ENCODE measurements around the gene BTBD19. TPM values are rescaled to one million over a fixed set of nuclear protein-coding genes. Genes with fewer than 3 reads are reported as not detected.

The BTBD19 gene
- total RNA-seq, 2 experiments from 2014 or later: 0.44 to 2.0 TPM

GRCh38 chr1:44806025-44806703 is 2.2 kb upstream of the BTBD19 start:
- TF ChIP-seq EZH2phosphoT487 (IDR thresholded peaks at IDR 0.05; ENCODE audit: borderline replicate concordance, low read depth, low read length) (no peak), CTCF (conservative IDR thresholded peaks at IDR 0.05; ENCODE audit: low read length) (no peak)
- peaks cover 57% of the 10 kb centered on the region for H3K4me1 ChIP-seq (ENCODE audit: insufficient read depth, low read length, poor library complexity, severe bottlenecking)
- H3K27ac ChIP-seq (ENCODE audit: low read depth, low read length, poor library complexity, severe bottlenecking): no peak overlapping the region
- POLR2A ChIA-PET: interaction anchor here (0.5 to 0.6 kb wide), 2 partner anchors 28 to 497 kb away, joined by 3 to 4 read pairs; no protein-coding TSS in a partner anchor
- H2AFZ ChIP-seq (ENCODE audit: low read length): no peak overlapping the region
- BruUV-seq (replicated peaks): no TSS peak
- CTCF ChIA-PET (ENCODE audit: unreplicated experiment): no interaction called here
- no peaks in the 10 kb centered on the region for H3K9me3 ChIP-seq (ENCODE audit: low read length)
- H3K9me2 ChIP-seq (ENCODE audit: insufficient read depth, low read length): no peaks in the 10 kb centered on the region
- peaks cover 15% of the 10 kb centered on the region for H3K36me3 ChIP-seq (ENCODE audit: insufficient read depth, low read length)
- no peak overlapping the region for H3K4me3 ChIP-seq (ENCODE audit: low read depth, low read length, poor library complexity, severe bottlenecking)
- intact Hi-C loops (cut with micrococcal nuclease; ENCODE audit: unreplicated experiment): no loop called here
- H4K20me1 ChIP-seq (ENCODE audit: insufficient read depth, low read length): no peaks in the 10 kb centered on the region
- no peaks in the 10 kb centered on the region for H3K79me2 ChIP-seq (ENCODE audit: insufficient read depth, low read depth, low read length)
- H3K4me2 ChIP-seq (ENCODE audit: low read length): no peak overlapping the region
- DNase-seq (ENCODE audit: low spot score): no peak

- no peaks in the 10 kb centered on the region for H3K9me3 ChIP-seq (ENCODE audit: low read length)
These were observed 1.5 kb upstream of the BTBD19 start, which contains the start of gene DYNLT4 for GRCh38 chr1:44806704-44807363. DYNLT4 (minus strand) TSS chr1:44807351; CDS start chr1:44806668, 683 bp downstream.

More at GRCh38 chr1:44806704-44807363, 1.5 kb upstream of the BTBD19 start, which contains the start of gene DYNLT4:
- no peak for DNase-seq (ENCODE audit: low spot score)
- TF ChIP-seq EZH2phosphoT487 (IDR thresholded peaks at IDR 0.05; ENCODE audit: borderline replicate concordance, low read depth, low read length) (no peak), CTCF (conservative IDR thresholded peaks at IDR 0.05; ENCODE audit: low read length) (no peak)
- H3K4me1 ChIP-seq (ENCODE audit: insufficient read depth, low read length, poor library complexity, severe bottlenecking): peaks cover 51% of the 10 kb centered on the region
- CTCF ChIA-PET (ENCODE audit: unreplicated experiment): no interaction called here
- H2AFZ ChIP-seq (ENCODE audit: low read length): peak within 1 kb of the TSS; percentile 11; the same call in 1 of the 2 replicates
- H3K4me3 ChIP-seq (ENCODE audit: low read depth, low read length, poor library complexity, severe bottlenecking): no peak within 1 kb of the TSS
- BruUV-seq (replicated peaks): no TSS peak
- H3K36me3 ChIP-seq (ENCODE audit: insufficient read depth, low read length): peaks cover 15% of the 10 kb centered on the region
- H3K27ac ChIP-seq (ENCODE audit: low read depth, low read length, poor library complexity, severe bottlenecking): peak within 1 kb of the TSS; percentile 74
- H3K9me2 ChIP-seq (ENCODE audit: insufficient read depth, low read length): no peaks in the 10 kb centered on the region
- H3K79me2 ChIP-seq (ENCODE audit: insufficient read depth, low read depth, low read length): no peaks in the 10 kb centered on the region
- H4K20me1 ChIP-seq (ENCODE audit: insufficient read depth, low read length): no peaks in the 10 kb centered on the region
- intact Hi-C loops (cut with micrococcal nuclease; ENCODE audit: unreplicated experiment): no loop called here
- POLR2A ChIA-PET: no interaction called here
- peak within 1 kb of the TSS; percentile 57 for H3K4me2 ChIP-seq (ENCODE audit: low read length)
